HepG2 (cell line): ENCODE data around the gene ZFHX3. TPM values are rescaled to one million over a fixed set of nuclear protein-coding genes. Genes with fewer than 3 reads are reported as not detected.
A peak's percentile ranks its signal among the peaks of the same experiment; 100 is the strongest.

Experiments used
- ATF1 ChIP-seq: IDR thresholded peaks from 2 replicates; pipeline ENCODE4 v1.6.1; 2016; ENCODE audit warnings: mild to moderate bottlenecking, control low read depth
- DMTF1 ChIP-seq: sonication (generic); formaldehyde crosslinking; IDR thresholded peaks from 2 replicates; pipeline ENCODE4 v1.4.0; 2020; ENCODE audit warnings: mild to moderate bottlenecking, missing genetic modification reagents
- ERF ChIP-seq: IDR thresholded peaks from 2 replicates; pipeline ENCODE4 v1.6.1; 2018; ENCODE audit warnings: missing biosample characterization, missing genetic modification reagents
- FOXA3 ChIP-seq: IDR thresholded peaks from 2 replicates; pipeline ENCODE4 v1.6.1; 2016; ENCODE audit warnings: missing genetic modification reagents, missing compliant biosample characterization
- HMG20A ChIP-seq: IDR thresholded peaks from 2 replicates; pipeline ENCODE4 v1.6.1; 2016; ENCODE audit warnings: borderline replicate concordance
- MEIS1 ChIP-seq: sonication (generic); formaldehyde crosslinking; IDR thresholded peaks from 2 replicates; pipeline ENCODE4 v1.9.0; 2021; ENCODE audit warnings: mild to moderate bottlenecking, missing genetic modification reagents, moderate library complexity, borderline replicate concordance
- RFXAP ChIP-seq: sonication (generic); formaldehyde crosslinking; IDR thresholded peaks from 2 replicates; pipeline ENCODE4 v1.4.0; 2020; ENCODE audit warnings: missing genetic modification reagents, borderline replicate concordance
- SMYD3 ChIP-seq: sonication (generic); formaldehyde crosslinking; IDR thresholded peaks from 2 replicates; pipeline ENCODE4 v1.8.1; 2023; ENCODE audit warnings: mild to moderate bottlenecking, missing genetic modification reagents
- ZBTB3 ChIP-seq: sonication (generic); formaldehyde crosslinking; IDR thresholded peaks from 2 replicates; pipeline ENCODE4 v1.4.0; 2020; ENCODE audit warnings: low read depth, mild to moderate bottlenecking, moderate library complexity, missing genetic modification reagents, borderline replicate concordance
- ZNF136 ChIP-seq: sonication (generic); formaldehyde crosslinking; IDR thresholded peaks from 2 replicates; pipeline ENCODE4 v1.8.1; 2022; ENCODE audit warnings: low read depth, mild to moderate bottlenecking, moderate library complexity, missing genetic modification reagents
- ZNF879 ChIP-seq: sonication (generic); formaldehyde crosslinking; IDR thresholded peaks from 2 replicates; pipeline ENCODE4 v1.8.1; 2023; ENCODE audit warnings: missing genetic modification reagents
- polyA plus RNA-seq, 8 experiments: library from polyadenylated mRNA; depleted of rRNA in 3 of 8; stranded (reverse) in 7 of 8; unstranded in 1 of 8; fragments of >200 nt; fragmentation: Illumina TruSeq in 4 of 8; extraction: Trizol in 4 of 8; gene quantifications; 2 replicates each; pipeline versions ENCODE4 v1.2.1 to v1.2.3, GENCODE V29; 2011 to 2016; ENCODE audit warnings: low read depth in 4 of 8, missing spikeins in 1 of 8, mixed read lengths in 1 of 8; ENCODE audit not compliant: insufficient read depth in 1 of 8
- total RNA-seq, 5 experiments: library from RNA; depleted of rRNA; stranded (reverse); fragments of >200 nt; fragmentation: Illumina TruSeq; extraction: Trizol; gene quantifications; 2 replicates each; pipeline ENCODE4 v1.2.3, GENCODE V29; 2016; ENCODE audit warnings: low read depth in 1 of 5
- TF ChIP-seq, protein P1 (sequence below): IDR thresholded peaks from 2 replicates; pipeline ENCODE4 v1.6.1; 2016; ENCODE audit warnings: low read depth, missing genetic modification reagents, missing compliant biosample characterization
- TF ChIP-seq, protein P2 (sequence below): sonication (generic); formaldehyde crosslinking; IDR thresholded peaks from 2 replicates; pipeline ENCODE4 v1.8.0; 2022; ENCODE audit warnings: mild to moderate bottlenecking, missing genetic modification reagents, borderline replicate concordance
- TF ChIP-seq, protein P3 (sequence below): sonication (generic); formaldehyde crosslinking; IDR thresholded peaks from 2 replicates; pipeline ENCODE4 v1.4.0; 2020; ENCODE audit warnings: mild to moderate bottlenecking, low read depth, missing genetic modification reagents
- TF ChIP-seq, protein P4 (sequence below): IDR thresholded peaks from 2 replicates; pipeline ENCODE4 v1.6.1; 2016; ENCODE audit warnings: low read depth

ZFHX3 gene
- total and polyA plus RNA-seq, 2 of the 13 experiments (the other 11 are each of a cell fraction or from before 2014, with no cell fraction given), result 5.0 to 6.0 TPM

- TF ChIP-seq DMTF1, result no peak
- no peak for TF ChIP-seq SMYD3 (CRISPR knock-in tag)
- TF ChIP-seq, protein P1, sequence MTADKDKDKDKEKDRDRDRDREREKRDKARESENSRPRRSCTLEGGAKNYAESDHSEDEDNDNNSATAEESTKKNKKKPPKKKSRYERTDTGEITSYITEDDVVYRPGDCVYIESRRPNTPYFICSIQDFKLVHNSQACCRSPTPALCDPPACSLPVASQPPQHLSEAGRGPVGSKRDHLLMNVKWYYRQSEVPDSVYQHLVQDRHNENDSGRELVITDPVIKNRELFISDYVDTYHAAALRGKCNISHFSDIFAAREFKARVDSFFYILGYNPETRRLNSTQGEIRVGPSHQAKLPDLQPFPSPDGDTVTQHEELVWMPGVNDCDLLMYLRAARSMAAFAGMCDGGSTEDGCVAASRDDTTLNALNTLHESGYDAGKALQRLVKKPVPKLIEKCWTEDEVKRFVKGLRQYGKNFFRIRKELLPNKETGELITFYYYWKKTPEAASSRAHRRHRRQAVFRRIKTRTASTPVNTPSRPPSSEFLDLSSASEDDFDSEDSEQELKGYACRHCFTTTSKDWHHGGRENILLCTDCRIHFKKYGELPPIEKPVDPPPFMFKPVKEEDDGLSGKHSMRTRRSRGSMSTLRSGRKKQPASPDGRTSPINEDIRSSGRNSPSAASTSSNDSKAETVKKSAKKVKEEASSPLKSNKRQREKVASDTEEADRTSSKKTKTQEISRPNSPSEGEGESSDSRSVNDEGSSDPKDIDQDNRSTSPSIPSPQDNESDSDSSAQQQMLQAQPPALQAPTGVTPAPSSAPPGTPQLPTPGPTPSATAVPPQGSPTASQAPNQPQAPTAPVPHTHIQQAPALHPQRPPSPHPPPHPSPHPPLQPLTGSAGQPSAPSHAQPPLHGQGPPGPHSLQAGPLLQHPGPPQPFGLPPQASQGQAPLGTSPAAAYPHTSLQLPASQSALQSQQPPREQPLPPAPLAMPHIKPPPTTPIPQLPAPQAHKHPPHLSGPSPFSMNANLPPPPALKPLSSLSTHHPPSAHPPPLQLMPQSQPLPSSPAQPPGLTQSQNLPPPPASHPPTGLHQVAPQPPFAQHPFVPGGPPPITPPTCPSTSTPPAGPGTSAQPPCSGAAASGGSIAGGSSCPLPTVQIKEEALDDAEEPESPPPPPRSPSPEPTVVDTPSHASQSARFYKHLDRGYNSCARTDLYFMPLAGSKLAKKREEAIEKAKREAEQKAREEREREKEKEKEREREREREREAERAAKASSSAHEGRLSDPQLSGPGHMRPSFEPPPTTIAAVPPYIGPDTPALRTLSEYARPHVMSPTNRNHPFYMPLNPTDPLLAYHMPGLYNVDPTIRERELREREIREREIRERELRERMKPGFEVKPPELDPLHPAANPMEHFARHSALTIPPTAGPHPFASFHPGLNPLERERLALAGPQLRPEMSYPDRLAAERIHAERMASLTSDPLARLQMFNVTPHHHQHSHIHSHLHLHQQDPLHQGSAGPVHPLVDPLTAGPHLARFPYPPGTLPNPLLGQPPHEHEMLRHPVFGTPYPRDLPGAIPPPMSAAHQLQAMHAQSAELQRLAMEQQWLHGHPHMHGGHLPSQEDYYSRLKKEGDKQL (CRISPR knock-in tag), result no peak
- peak; percentile 38; the same call in 1 of the 2 replicates for TF ChIP-seq HMG20A
- TF ChIP-seq, protein P2, sequence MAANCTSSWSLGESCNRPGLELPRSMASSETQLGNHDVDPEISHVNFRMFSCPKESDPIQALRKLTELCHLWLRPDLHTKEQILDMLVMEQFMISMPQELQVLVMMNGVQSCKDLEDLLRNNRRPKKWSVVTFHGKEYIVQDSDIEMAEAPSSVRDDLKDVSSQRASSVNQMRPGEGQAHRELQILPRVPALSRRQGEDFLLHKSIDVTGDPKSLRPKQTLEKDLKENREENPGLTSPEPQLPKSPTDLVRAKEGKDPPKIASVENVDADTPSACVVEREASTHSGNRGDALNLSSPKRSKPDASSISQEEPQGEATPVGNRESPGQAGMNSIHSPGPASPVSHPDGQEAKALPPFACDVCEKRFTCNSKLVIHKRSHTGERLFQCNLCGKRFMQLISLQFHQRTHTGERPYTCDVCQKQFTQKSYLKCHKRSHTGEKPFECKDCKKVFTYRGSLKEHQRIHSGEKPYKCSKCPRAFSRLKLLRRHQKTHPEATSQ (CRISPR knock-in tag), result no peak
- TF ChIP-seq, protein P3, sequence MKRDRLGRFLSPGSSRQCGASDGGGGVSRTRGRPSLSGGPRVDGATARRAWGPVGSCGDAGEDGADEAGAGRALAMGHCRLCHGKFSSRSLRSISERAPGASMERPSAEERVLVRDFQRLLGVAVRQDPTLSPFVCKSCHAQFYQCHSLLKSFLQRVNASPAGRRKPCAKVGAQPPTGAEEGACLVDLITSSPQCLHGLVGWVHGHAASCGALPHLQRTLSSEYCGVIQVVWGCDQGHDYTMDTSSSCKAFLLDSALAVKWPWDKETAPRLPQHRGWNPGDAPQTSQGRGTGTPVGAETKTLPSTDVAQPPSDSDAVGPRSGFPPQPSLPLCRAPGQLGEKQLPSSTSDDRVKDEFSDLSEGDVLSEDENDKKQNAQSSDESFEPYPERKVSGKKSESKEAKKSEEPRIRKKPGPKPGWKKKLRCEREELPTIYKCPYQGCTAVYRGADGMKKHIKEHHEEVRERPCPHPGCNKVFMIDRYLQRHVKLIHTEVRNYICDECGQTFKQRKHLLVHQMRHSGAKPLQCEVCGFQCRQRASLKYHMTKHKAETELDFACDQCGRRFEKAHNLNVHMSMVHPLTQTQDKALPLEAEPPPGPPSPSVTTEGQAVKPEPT, result no peak
- no peak for TF ChIP-seq ZNF136 (CRISPR knock-in tag)
- peak; percentile 67 for TF ChIP-seq FOXA3 (CRISPR knock-in tag)
- TF ChIP-seq, protein P4, sequence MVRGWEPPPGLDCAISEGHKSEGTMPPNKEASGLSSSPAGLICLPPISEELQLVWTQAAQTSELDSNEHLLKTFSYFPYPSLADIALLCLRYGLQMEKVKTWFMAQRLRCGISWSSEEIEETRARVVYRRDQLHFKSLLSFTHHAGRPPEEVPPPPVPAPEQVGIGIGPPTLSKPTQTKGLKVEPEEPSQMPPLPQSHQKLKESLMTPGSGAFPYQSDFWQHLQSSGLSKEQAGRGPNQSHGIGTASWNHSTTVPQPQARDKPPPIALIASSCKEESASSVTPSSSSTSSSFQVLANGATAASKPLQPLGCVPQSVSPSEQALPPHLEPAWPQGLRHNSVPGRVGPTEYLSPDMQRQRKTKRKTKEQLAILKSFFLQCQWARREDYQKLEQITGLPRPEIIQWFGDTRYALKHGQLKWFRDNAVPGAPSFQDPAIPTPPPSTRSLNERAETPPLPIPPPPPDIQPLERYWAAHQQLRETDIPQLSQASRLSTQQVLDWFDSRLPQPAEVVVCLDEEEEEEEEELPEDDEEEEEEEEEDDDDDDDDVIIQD (CRISPR knock-in tag), result peak; percentile 65
- no peak for TF ChIP-seq ZNF879 (CRISPR knock-in tag)
- TF ChIP-seq RFXAP, result no peak
- no peak for TF ChIP-seq ATF1 (CRISPR knock-in tag)
- TF ChIP-seq MEIS1 (CRISPR knock-in tag), result no peak
- TF ChIP-seq ZBTB3 (CRISPR knock-in tag), result no peak
- TF ChIP-seq ERF, result no peak
These were observed 264.1 kb downstream of the ZFHX3 start (continued) for GRCh38 chr16:72783716-72784318.
